Endothelial cell of umbilical vein (primary cell): ENCODE data around the gene CDYL. TPM values are rescaled to one million over a fixed set of nuclear protein-coding genes. Genes with fewer than 3 reads are reported as not detected.

Source experiments
- BruUV-seq: library from RNA; stranded (reverse); fragments of 400-500 nt; replicated peaks from 2 replicates; lab custom pipeline; 2021; lab: Mats Ljungman, UMichigan
- CTCF ChIA-PET: fragments of 300-600, 350-600 bp; sonication (Branson Sonifier 250); formaldehyde crosslinking; loops from one replicate; lab custom pipeline; 2021; ENCODE audit warnings: antibody characterized with exemption, inconsistent platforms; lab: Charles Lee
- POLR2A ChIA-PET: fragments of 300-600, 350-600 bp; sonication (Branson Sonifier 250); formaldehyde crosslinking; loops from one replicate; lab custom pipeline; 2021; ENCODE audit warnings: antibody characterized with exemption, inconsistent platforms; lab: Charles Lee
- DNase-seq: peaks from one replicate; pipeline ENCODE4 v3.0.0-alpha.2; 2011; ENCODE audit warnings: low read depth, low spot score
- FAIRE-seq: peaks from 2 replicates; lab custom pipeline; 2011; peaks lifted over from hg19 to GRCh38; lab: Jason Lieb, UNC
- H2AFZ ChIP-seq: 2 replicates; pipeline ENCODE4 v1.6.0; 2012; ENCODE audit warnings: low read depth, low read length, control low read depth, inconsistent platforms
- H3K27ac ChIP-seq: 2 replicates; pipeline ENCODE4 v1.5.1; 2011; ENCODE audit warnings: low read depth, mild to moderate bottlenecking, control low read depth, low read length, moderate library complexity; ENCODE audit not compliant: insufficient read depth
- H3K27me3 ChIP-seq, 2 experiments: 2 replicates each; pipeline versions ENCODE4 v1.6.0 to v1.6.1; 2011; ENCODE audit warnings: low read length in 2 of 2, mixed read lengths in 1 of 2; ENCODE audit not compliant: control insufficient read depth in 2 of 2, insufficient read depth in 2 of 2
- H3K36me3 ChIP-seq, 2 experiments: 2 replicates in 1 of 2; 3 replicates in 1 of 2; pipeline ENCODE4 v1.5.1; 2011; ENCODE audit warnings: low read length in 2 of 2, mild to moderate bottlenecking in 1 of 2, moderate library complexity in 1 of 2; ENCODE audit not compliant: control insufficient read depth in 2 of 2, insufficient read depth in 2 of 2; ENCODE audit errors: extremely low read depth in 1 of 2
- H3K4me1 ChIP-seq: 3 replicates; pipeline ENCODE4 v1.5.1; 2011; ENCODE audit warnings: mild to moderate bottlenecking, low read length; ENCODE audit not compliant: control insufficient read depth, insufficient read depth; ENCODE audit errors: extremely low read depth
- H3K4me2 ChIP-seq: 2 replicates; pipeline ENCODE4 v1.6.1; 2011; ENCODE audit warnings: low read length, control low read depth, mixed read lengths; ENCODE audit not compliant: insufficient read depth
- H3K4me3 ChIP-seq, 3 experiments: fragments of 200-600 bp in 1 of 3; sonication (generic), shearing (Covaris generic) in 1 of 3; replicated peaks in 1 of 3; 2 replicates each; pipeline ENCODE4 v1.5.1; 2011 to 2016; ENCODE audit warnings: control low read depth in 3 of 3, low read length in 3 of 3, mild to moderate bottlenecking in 2 of 3, inconsistent platforms in 1 of 3, low read depth in 1 of 3, moderate library complexity in 1 of 3; ENCODE audit not compliant: insufficient read depth in 1 of 3
- H3K79me2 ChIP-seq: 2 replicates; pipeline ENCODE4 v1.6.0; 2012; ENCODE audit warnings: low read length, inconsistent platforms; ENCODE audit not compliant: control insufficient read depth, insufficient read depth
- H3K9ac ChIP-seq: replicated peaks from 2 replicates; pipeline ENCODE3; 2011; ENCODE audit warnings: low read length, control low read depth; ENCODE audit not compliant: insufficient read depth; ENCODE audit errors: extremely low read depth
- H3K9me1 ChIP-seq: replicated peaks from 3 replicates; pipeline ENCODE4 v1.6.0; 2011; ENCODE audit warnings: mild to moderate bottlenecking, low read length; ENCODE audit not compliant: control insufficient read depth, insufficient read depth; ENCODE audit errors: extremely low read depth
- H3K9me3 ChIP-seq: replicated peaks from 2 replicates; pipeline ENCODE4 v1.5.1; 2012; ENCODE audit warnings: low read length, inconsistent platforms; ENCODE audit not compliant: control insufficient read depth, insufficient read depth
- H4K20me1 ChIP-seq: replicated peaks from 2 replicates; pipeline ENCODE3; 2011; ENCODE audit warnings: mild to moderate bottlenecking, low read length; ENCODE audit not compliant: control insufficient read depth, insufficient read depth; ENCODE audit errors: extremely low read depth
- CTCF ChIP-seq, 2 donors: IDR thresholded peaks; 1 replicate in 1 of 2; 2 replicates in 1 of 2; pipeline ENCODE4 v1.5.1; 2011; ENCODE audit warnings: low read length in 2 of 2, mild to moderate bottlenecking in 2 of 2, moderate library complexity in 2 of 2, control low read depth in 1 of 2, inconsistent platforms in 1 of 2, low read depth in 1 of 2; ENCODE audit not compliant: insufficient read depth in 1 of 2; ENCODE audit errors: extremely low read depth in 1 of 2
- EZH2 ChIP-seq: IDR thresholded peaks from 2 replicates; pipeline ENCODE4 v1.6.1; 2012; ENCODE audit warnings: borderline replicate concordance, low read depth, mild to moderate bottlenecking, moderate library complexity, low read length, inconsistent platforms; ENCODE audit not compliant: severe bottlenecking
- FOS ChIP-seq: IDR thresholded peaks from 2 replicates; pipeline ENCODE4 v1.6.1; 2011; ENCODE audit warnings: mild to moderate bottlenecking, low read length, moderate library complexity, borderline replicate concordance; ENCODE audit not compliant: insufficient read depth
- GATA2 ChIP-seq: IDR thresholded peaks from 2 replicates; pipeline ENCODE4 v1.7.0; 2011; ENCODE audit warnings: low read depth, mild to moderate bottlenecking, moderate library complexity, mixed read lengths, low read length; ENCODE audit not compliant: insufficient read length, insufficient read depth
- JUN ChIP-seq: IDR thresholded peaks from 2 replicates; pipeline ENCODE4 v1.6.1; 2011; ENCODE audit warnings: borderline replicate concordance, low read depth; ENCODE audit not compliant: insufficient read length, insufficient read depth
- MAX ChIP-seq: IDR thresholded peaks from 2 replicates; pipeline ENCODE4 v1.6.1; 2011; ENCODE audit not compliant: insufficient read depth, insufficient read length
- MYC ChIP-seq: IDR thresholded peaks from one replicate; pipeline ENCODE4 v1.6.1; 2011; ENCODE audit warnings: mild to moderate bottlenecking, low read depth, low read length
- POLR2A ChIP-seq: IDR thresholded peaks from 2 replicates; pipeline ENCODE4 v1.6.1; 2012; ENCODE audit warnings: low read depth, mild to moderate bottlenecking, control low read depth, low read length
- POLR2AphosphoS5 ChIP-seq: IDR thresholded peaks from 2 replicates; pipeline ENCODE4 v1.6.1; 2012; ENCODE audit warnings: low read depth, mild to moderate bottlenecking, control low read depth, low read length, moderate library complexity; ENCODE audit not compliant: insufficient read depth
- dilution Hi-C: fragments of 300-500 bp; cut with MboI; formaldehyde crosslinking; loops from one replicate; pipeline ENCODE4 v1.15.0; 2019; ENCODE audit warnings: low sequenced_read_pairs; ENCODE audit not compliant: extremely low pct_ligation_motif_present
- intact Hi-C: fragments of 100-400 bp; cut with micrococcal nuclease; formaldehyde crosslinking; loops from one replicate; pipeline ENCODE4 v1.10.0; 2022
- polyA plus RNA-seq, 4 experiments: library from polyadenylated mRNA; depleted of rRNA in 3 of 4; stranded (reverse) in 3 of 4; unstranded in 1 of 4; fragments of >200 nt; gene quantifications; 2 replicates each; pipeline versions ENCODE4 v1.2.1 to v1.2.3, GENCODE V29; 2011 to 2012; ENCODE audit warnings: missing spikeins in 1 of 4
- total RNA-seq: library from RNA; stranded (reverse); gene quantifications from 2 replicates; pipeline ENCODE4 v1.2.3, GENCODE V29; 2021

Gene CDYL
- total and polyA plus RNA-seq, 2 donors (not counting 3 experiments of a cell fraction or from before 2014, with no cell fraction given): 10.2 to 35.6 TPM

GRCh38 chr6:4961322-4962168, 185.3 kb downstream of the CDYL start:
- no peaks in the 10 kb centered on the region for H3K9me3 ChIP-seq
- no peaks in the 10 kb centered on the region for H3K9me1 ChIP-seq
- intact Hi-C loops (no loop called here), dilution Hi-C loops (no loop called here)
- H3K36me3 ChIP-seq: no peaks in the 10 kb centered on the region
- no peaks in the 10 kb centered on the region for H3K4me1 ChIP-seq
- H2AFZ ChIP-seq: no peak overlapping the region
- no peak overlapping the region for H3K9ac ChIP-seq
- H4K20me1 ChIP-seq: no peaks in the 10 kb centered on the region
- FAIRE-seq (no peak), DNase-seq (no peak)
- BruUV-seq: no TSS peak
- CTCF ChIA-PET: no interaction called here
- no peaks in the 10 kb centered on the region for H3K79me2 ChIP-seq
- TF ChIP-seq MYC: no peak
- no peak for TF ChIP-seq FOS
- no peak for TF ChIP-seq POLR2A
- TF ChIP-seq JUN: no peak
- no peak for TF ChIP-seq CTCF (IDR thresholded peaks at IDR 0.05; ENCODE audit: extremely low read depth in 1 of 2, insufficient read depth in 1 of 2, low read depth in 1 of 2, low read length in 2 of 2)
- no peak for TF ChIP-seq EZH2
- TF ChIP-seq GATA2: no peak
- no peak for TF ChIP-seq POLR2AphosphoS5
- no peak for TF ChIP-seq MAX
- POLR2A ChIA-PET: no interaction called here
- H3K4me2 ChIP-seq: no peak overlapping the region
- H3K4me3 ChIP-seq: no peak overlapping the region
- H3K27me3 ChIP-seq: peaks cover 0 to 3% of the 10 kb centered on the region in 2 experiments
- H3K27ac ChIP-seq: no peak overlapping the region
